ENCODE data around the gene CYB5B.
A peak's percentile ranks its signal among the peaks of the same experiment; 100 is the strongest.

CYB5B gene

GRCh38 chr16:69402439-69402838 lies 22.0 kb upstream of the CYB5B start:
- Mint-ChIP-seq H3K4me3 (no peak overlapping the region), H3K27me3 (no peaks in the 10 kb centered on the region), H3K9me3 (ENCODE audit: low read depth) (no peaks in the 10 kb centered on the region), H3K4me1 (ENCODE audit: low read depth) (peaks cover 9% of the 10 kb centered on the region), H3K27ac (no peak overlapping the region), H3K36me3 (no peaks in the 10 kb centered on the region)

DNA sequence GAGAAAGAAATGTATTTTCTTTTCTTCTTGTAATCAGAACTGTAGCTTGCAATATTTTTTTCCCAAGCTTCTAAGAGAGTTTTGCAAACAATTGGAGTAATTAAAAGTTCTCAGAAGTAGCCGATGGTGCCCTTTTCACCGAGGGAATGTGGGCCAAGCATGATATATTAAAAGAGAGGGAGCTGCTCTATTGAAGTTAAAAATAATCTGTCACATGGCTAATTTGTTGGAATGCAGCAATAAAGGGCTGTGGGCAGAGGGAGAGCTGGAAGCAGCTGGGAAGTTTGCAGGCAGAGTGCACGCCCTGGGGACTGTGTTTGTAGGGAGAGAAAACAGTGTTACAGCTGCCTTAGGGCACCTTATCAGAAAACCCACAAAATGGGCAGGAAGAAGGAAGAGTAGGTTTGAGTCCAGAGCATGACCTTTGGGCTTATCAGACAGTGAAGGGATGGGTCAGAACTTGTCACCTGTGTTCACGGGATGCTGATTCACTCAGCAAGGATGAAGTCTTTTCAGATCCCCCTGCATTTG lies 20.1 kb upstream of the CYB5B start:
- Mint-ChIP-seq H3K4me3 (no peak overlapping the region), H3K27me3 (no peaks in the 10 kb centered on the region), H3K36me3 (no peaks in the 10 kb centered on the region), H3K27ac (no peak overlapping the region), H3K9me3 (ENCODE audit: low read depth) (no peaks in the 10 kb centered on the region), H3K4me1 (ENCODE audit: low read depth) (peaks cover 6% of the 10 kb centered on the region)

- H3K4me3 Mint-ChIP-seq = no peak overlapping the region
- no peaks in the 10 kb centered on the region for H3K36me3 Mint-ChIP-seq
- H3K4me1 Mint-ChIP-seq (ENCODE audit: low read depth) = peaks cover 6% of the 10 kb centered on the region
- H3K27me3 Mint-ChIP-seq = no peaks in the 10 kb centered on the region
- no peaks in the 10 kb centered on the region for H3K9me3 Mint-ChIP-seq (ENCODE audit: low read depth)
- no peak overlapping the region for H3K27ac Mint-ChIP-seq
These were observed 19.1 kb upstream of the CYB5B start for GRCh38 chr16:69405326-69405725.

DNA sequence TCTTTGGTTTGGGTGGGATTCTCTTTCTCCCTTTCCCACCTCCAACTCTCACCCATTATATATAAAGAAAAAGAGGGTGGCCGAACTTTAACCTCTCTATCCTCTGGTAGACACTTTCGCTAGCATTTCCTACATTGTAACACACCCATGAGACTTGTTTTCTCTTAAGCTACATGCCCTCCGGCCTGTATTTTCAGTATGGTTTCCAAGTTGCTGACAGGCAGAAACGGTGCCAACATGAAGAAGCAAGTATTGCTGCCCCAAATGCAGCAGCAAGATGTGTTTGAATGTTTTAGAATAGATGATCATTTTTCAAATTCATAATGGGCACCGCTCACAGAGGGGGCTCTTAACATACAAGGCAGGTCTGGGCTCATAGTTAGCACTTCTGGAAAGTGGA lies 18.7 kb upstream of the CYB5B start:
- H3K4me3 Mint-ChIP-seq = no peak overlapping the region
- H3K27ac Mint-ChIP-seq = no peak overlapping the region
- H3K36me3 Mint-ChIP-seq = no peaks in the 10 kb centered on the region
- peaks cover 11% of the 10 kb centered on the region for H3K4me1 Mint-ChIP-seq (ENCODE audit: low read depth)
- no peaks in the 10 kb centered on the region for H3K27me3 Mint-ChIP-seq
- H3K9me3 Mint-ChIP-seq (ENCODE audit: low read depth) = no peaks in the 10 kb centered on the region

DNA sequence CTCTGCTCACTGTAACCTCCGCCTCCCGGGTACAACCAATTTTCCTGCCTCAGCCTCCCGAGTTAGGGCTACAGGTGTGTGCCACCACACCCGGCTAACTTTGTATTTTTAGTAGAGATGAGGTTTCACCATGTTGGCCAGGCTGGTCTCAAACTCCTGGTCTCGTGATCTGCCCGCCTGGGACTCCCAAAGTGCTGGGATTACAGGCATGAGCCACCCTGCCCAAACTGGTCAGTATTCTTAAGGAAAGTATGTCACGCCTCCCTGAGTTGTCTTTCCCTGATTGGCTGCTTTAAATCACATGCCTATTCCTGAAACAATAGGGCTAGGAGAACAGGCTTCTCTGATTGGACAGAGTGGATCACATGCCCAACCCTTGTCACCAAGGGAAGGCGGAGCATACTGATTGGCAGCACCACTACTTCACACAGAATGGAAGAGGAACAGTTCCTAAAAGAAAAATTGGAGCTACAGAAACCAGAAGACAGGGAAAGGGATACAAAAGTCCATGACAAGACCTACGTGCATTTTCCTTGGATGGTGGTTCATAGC lies 17.6 kb upstream of the CYB5B start:
- Mint-ChIP-seq H3K4me1 (ENCODE audit: low read depth) (peaks cover 22% of the 10 kb centered on the region), H3K27ac (no peak overlapping the region), H3K36me3 (no peaks in the 10 kb centered on the region), H3K4me3 (no peak overlapping the region), H3K27me3 (no peaks in the 10 kb centered on the region), H3K9me3 (ENCODE audit: low read depth) (no peaks in the 10 kb centered on the region)

- Mint-ChIP-seq H3K27ac (no peak overlapping the region), H3K9me3 (ENCODE audit: low read depth) (no peaks in the 10 kb centered on the region), H3K36me3 (no peaks in the 10 kb centered on the region), H3K4me3 (no peak overlapping the region), H3K4me1 (ENCODE audit: low read depth) (peaks cover 19% of the 10 kb centered on the region), H3K27me3 (no peaks in the 10 kb centered on the region)
These were observed 16.6 kb upstream of the CYB5B start for GRCh38 chr16:69407702-69408323.

- H3K36me3 Mint-ChIP-seq = no peaks in the 10 kb centered on the region
- no peaks in the 10 kb centered on the region for H3K27me3 Mint-ChIP-seq
- no peaks in the 10 kb centered on the region for H3K9me3 Mint-ChIP-seq (ENCODE audit: low read depth)
- H3K4me1 Mint-ChIP-seq (ENCODE audit: low read depth) = peaks cover 19% of the 10 kb centered on the region
- H3K4me3 Mint-ChIP-seq = no peak overlapping the region
- H3K27ac Mint-ChIP-seq = no peak overlapping the region
These were observed 15.9 kb upstream of the CYB5B start for GRCh38 chr16:69408475-69408874.

DNA sequence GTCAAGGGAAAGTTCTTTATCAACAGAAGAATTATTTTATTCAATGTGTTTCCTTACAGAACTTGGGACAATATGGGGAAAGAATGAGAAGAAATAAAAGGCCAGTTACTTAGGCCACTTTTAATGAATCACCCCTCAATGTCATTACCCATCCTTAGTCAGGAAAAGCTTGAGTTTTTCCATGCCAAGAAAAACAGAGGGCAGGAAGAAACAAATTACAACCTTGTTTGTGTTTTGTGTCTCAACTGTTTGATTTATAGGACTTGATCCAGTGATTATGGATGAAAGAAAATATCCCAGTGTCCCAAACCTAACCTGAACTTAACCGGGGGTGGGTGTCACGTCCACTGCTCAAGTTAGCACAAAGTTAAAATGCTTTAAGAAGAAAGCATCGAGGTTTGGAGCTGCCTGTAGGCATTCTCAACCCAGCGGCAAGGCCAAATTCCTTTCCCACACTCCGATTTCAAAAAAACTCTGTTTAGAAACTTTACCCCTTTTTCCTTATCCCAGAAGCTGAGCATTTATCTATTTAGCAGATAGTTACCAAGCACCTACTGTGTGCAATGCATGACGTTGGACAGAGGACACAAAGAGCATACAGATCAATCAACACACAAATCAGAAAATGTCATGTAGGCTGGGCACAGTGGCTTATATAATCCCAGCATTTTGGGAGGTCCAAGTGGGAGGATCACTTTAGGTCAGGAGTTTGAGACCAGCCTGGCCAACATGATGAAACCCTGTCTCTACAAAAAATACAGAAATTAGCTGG lies 14.0 kb upstream of the CYB5B start:
- H3K4me1 Mint-ChIP-seq (ENCODE audit: low read depth) = peaks cover 19% of the 10 kb centered on the region
- no peak overlapping the region for H3K27ac Mint-ChIP-seq
- H3K27me3 Mint-ChIP-seq = no peaks in the 10 kb centered on the region
- no peaks in the 10 kb centered on the region for H3K9me3 Mint-ChIP-seq (ENCODE audit: low read depth)
- no peaks in the 10 kb centered on the region for H3K36me3 Mint-ChIP-seq
- H3K4me3 Mint-ChIP-seq = no peak overlapping the region

DNA sequence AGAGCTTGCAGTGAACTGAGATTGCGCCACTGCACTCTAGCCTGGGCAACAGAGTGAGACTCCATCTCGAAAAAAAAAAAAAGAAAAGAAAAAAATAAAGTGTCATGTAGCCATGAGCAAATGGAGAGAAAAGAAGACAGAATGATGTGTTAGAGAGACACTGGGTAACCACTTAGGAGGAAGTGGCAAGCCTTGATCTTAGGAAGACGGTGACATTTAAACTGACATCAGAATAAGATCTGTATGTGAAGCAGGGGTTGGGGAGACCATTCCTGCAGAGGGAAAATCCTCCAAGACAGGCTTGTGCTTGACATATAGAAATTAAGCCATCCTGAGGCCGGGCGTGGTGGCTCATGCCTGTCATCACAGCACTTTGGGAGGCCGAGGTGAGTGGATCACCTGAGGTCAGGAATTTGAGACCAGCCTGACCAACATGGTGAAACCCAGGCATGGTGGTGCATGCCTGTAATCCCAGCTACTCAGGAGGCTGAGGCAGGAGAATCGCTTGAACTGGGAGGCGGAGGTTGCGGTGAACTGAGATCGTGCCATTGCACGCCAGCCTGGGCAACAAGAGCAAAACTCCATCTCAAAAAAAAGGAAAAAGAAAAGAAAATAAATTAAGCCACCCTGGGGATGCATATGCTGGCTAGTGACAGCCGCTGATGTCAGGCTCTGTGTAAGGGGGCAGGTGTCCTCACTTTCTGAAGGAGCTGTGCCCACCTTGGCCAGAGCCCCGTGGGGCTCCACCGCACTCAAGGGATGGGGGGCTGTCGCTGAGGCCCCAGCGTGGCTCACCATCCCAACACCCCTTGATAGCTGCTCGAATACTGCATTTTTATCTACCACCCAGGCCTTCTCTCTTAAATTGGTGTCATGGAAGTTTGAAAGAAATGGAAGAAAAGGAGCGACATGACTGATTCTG lies 13.1 kb upstream of the CYB5B start:
- Mint-ChIP-seq H3K36me3 (no peaks in the 10 kb centered on the region), H3K27ac (no peak overlapping the region)

GRCh38 chr16:69412287-69412686 lies 12.1 kb upstream of the CYB5B start:
- Mint-ChIP-seq H3K27me3 (no peaks in the 10 kb centered on the region), H3K4me1 (ENCODE audit: low read depth) (peaks cover 19% of the 10 kb centered on the region), H3K4me3 (no peak overlapping the region), H3K27ac (no peak overlapping the region), H3K9me3 (ENCODE audit: low read depth) (no peaks in the 10 kb centered on the region), H3K36me3 (no peaks in the 10 kb centered on the region)

More for the DNA sequence above, 13.1 kb upstream of the CYB5B start:
- peaks cover 19% of the 10 kb centered on the region for H3K4me1 Mint-ChIP-seq (ENCODE audit: low read depth)
- H3K4me3 Mint-ChIP-seq = no peak overlapping the region
- no peaks in the 10 kb centered on the region for H3K27me3 Mint-ChIP-seq
- H3K9me3 Mint-ChIP-seq (ENCODE audit: low read depth) = no peaks in the 10 kb centered on the region

DNA sequence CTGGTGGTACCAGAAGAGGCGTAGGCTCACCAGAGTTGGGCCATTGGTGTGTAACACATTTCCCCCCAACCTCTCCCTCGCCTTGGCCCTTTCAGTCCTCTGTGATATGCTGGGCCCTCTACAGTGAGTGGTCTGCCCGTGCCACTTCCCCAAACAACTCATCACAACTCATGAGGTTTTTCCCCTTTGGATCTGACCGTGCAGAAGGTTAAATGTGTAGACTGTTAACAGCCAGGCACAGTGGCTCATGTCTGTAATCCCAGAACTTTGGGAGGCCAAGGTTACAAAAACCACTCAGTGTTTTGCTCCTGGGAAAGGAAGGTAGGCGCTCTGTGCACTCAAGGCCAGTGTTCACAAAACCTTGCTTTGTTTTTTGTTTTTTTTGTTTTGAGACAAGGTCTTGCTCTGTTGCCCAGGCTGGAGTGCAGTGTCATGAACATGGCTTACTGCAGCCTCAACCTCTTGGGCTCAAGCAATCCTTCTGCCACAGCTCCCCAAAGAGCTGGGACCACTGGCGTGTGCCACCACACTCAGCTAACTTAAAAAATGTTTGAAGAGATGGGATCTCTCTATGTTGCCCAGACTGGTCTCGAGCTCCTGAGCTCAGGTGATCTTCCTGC lies 11.3 kb upstream of the CYB5B start:
- H3K27ac Mint-ChIP-seq = no peak overlapping the region
- peaks cover 19% of the 10 kb centered on the region for H3K4me1 Mint-ChIP-seq (ENCODE audit: low read depth)
- no peak overlapping the region for H3K4me3 Mint-ChIP-seq
- H3K36me3 Mint-ChIP-seq = no peaks in the 10 kb centered on the region
- no peaks in the 10 kb centered on the region for H3K27me3 Mint-ChIP-seq
- H3K9me3 Mint-ChIP-seq (ENCODE audit: low read depth) = no peaks in the 10 kb centered on the region

DNA sequence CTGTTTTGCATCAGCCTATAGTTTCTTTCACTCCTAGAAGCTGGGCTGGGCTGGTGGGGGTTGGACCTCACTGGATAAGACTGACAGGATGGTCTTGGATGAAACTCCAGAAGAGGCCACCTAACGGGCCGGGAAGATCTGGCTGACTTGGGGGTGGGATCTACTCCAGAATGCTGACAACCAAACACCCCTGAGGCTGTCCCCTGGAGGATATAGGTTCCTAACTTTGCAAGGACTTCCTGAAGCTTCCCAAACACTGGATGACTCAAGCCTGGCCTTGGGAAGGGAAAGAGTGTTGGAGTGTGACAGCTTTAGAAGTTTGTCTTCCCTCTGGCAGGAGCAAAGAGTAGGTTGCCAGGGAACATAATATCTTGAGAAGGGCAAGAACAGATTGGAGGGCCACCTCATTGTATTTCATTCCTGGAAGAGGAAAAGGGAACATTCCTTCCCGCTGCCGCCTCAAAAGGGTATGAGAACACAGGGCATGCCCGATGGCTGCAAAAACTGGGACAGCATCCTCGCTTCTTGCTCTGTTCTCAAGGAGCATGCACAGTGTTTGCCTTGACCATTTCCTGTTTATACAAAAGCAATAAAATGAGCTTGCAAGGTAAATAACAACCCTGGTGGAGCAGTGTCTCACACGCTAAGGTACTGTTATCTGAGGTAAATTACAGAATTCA lies 6.8 kb upstream of the CYB5B start:
- Mint-ChIP-seq H3K27ac (no peak overlapping the region), H3K4me1 (ENCODE audit: low read depth) (no peaks in the 10 kb centered on the region), H3K9me3 (ENCODE audit: low read depth) (no peaks in the 10 kb centered on the region), H3K36me3 (no peaks in the 10 kb centered on the region), H3K4me3 (no peak overlapping the region), H3K27me3 (no peaks in the 10 kb centered on the region)

DNA sequence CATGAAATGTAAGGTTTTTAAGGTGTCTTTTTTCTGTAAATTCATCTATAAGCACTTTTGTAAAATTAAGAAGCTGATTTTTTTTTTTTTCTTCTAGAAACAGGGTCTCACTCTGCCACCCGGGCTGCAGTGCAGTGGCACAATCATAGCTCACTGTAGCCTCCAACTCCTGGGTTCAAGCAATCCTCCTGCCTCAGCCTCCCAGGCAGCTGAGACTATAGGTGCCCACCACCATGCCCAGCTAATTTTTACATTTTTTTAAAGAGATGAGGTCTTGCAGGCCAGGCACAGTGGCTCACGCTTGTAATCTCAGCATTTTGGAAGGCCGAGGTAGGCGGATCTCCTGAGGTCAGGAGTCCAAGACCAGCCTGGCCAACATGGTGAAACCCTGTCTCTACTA lies 4.5 kb upstream of the CYB5B start:
- H3K27ac Mint-ChIP-seq = no peak overlapping the region
- peaks cover 8% of the 10 kb centered on the region for H3K4me1 Mint-ChIP-seq (ENCODE audit: low read depth)
- H3K36me3 Mint-ChIP-seq = no peaks in the 10 kb centered on the region
- no peak overlapping the region for H3K4me3 Mint-ChIP-seq
- no peaks in the 10 kb centered on the region for H3K27me3 Mint-ChIP-seq
- no peaks in the 10 kb centered on the region for H3K9me3 Mint-ChIP-seq (ENCODE audit: low read depth)

- H3K27me3 Mint-ChIP-seq = no peaks in the 10 kb centered on the region
- H3K9me3 Mint-ChIP-seq (ENCODE audit: low read depth) = no peaks in the 10 kb centered on the region
- peaks cover 22% of the 10 kb centered on the region for H3K4me1 Mint-ChIP-seq (ENCODE audit: low read depth)
- H3K4me3 Mint-ChIP-seq = peak overlapping the region; percentile 77
- H3K27ac Mint-ChIP-seq = no peak overlapping the region
- peaks cover 3% of the 10 kb centered on the region for H3K36me3 Mint-ChIP-seq
These were observed 1.2 kb upstream of the CYB5B start for GRCh38 chr16:69423189-69423588.
